ENCODE measurements around the gene DRAM1.

DNA sequence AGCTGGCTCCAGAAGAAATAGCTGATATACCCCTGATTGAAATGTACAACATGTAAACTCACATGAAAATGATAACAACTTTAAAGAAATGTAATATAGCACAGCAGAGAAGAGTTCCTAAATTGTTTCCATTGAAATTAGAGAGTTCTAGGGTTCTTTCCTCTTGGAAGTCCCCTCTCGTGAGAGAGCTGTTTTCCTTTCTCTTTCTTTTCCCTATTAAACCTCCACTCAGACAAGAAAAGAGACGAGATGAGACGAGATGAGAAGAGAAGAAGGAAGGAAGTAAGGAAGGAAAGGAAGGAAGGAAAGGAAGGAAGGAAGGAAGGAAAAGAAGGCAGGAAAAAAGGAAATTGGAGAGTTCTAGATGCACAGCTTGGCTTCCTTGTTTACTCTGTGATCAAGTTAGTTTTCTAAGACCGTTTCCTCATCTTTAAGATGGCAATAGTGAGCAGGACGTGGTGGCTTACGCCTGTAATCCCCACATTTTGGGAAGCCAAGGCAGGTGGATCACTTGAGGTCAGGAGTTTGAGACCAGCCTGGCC is 11.9 kb downstream of the DRAM1 start:
- no peak for TF ChIP-seq MYC (IDR thresholded peaks at IDR 0.05; ENCODE audit: borderline replicate concordance, low read length)
- TF ChIP-seq, protein P1, sequence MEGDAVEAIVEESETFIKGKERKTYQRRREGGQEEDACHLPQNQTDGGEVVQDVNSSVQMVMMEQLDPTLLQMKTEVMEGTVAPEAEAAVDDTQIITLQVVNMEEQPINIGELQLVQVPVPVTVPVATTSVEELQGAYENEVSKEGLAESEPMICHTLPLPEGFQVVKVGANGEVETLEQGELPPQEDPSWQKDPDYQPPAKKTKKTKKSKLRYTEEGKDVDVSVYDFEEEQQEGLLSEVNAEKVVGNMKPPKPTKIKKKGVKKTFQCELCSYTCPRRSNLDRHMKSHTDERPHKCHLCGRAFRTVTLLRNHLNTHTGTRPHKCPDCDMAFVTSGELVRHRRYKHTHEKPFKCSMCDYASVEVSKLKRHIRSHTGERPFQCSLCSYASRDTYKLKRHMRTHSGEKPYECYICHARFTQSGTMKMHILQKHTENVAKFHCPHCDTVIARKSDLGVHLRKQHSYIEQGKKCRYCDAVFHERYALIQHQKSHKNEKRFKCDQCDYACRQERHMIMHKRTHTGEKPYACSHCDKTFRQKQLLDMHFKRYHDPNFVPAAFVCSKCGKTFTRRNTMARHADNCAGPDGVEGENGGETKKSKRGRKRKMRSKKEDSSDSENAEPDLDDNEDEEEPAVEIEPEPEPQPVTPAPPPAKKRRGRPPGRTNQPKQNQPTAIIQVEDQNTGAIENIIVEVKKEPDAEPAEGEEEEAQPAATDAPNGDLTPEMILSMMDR (IDR thresholded peaks at IDR 0.05): no peak
- TF ChIP-seq, protein P2, sequence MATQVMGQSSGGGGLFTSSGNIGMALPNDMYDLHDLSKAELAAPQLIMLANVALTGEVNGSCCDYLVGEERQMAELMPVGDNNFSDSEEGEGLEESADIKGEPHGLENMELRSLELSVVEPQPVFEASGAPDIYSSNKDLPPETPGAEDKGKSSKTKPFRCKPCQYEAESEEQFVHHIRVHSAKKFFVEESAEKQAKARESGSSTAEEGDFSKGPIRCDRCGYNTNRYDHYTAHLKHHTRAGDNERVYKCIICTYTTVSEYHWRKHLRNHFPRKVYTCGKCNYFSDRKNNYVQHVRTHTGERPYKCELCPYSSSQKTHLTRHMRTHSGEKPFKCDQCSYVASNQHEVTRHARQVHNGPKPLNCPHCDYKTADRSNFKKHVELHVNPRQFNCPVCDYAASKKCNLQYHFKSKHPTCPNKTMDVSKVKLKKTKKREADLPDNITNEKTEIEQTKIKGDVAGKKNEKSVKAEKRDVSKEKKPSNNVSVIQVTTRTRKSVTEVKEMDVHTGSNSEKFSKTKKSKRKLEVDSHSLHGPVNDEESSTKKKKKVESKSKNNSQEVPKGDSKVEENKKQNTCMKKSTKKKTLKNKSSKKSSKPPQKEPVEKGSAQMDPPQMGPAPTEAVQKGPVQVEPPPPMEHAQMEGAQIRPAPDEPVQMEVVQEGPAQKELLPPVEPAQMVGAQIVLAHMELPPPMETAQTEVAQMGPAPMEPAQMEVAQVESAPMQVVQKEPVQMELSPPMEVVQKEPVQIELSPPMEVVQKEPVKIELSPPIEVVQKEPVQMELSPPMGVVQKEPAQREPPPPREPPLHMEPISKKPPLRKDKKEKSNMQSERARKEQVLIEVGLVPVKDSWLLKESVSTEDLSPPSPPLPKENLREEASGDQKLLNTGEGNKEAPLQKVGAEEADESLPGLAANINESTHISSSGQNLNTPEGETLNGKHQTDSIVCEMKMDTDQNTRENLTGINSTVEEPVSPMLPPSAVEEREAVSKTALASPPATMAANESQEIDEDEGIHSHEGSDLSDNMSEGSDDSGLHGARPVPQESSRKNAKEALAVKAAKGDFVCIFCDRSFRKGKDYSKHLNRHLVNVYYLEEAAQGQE (IDR thresholded peaks at IDR 0.05): no peak
- no peak for TF ChIP-seq KDM5A (IDR thresholded peaks at IDR 0.05)
- TF ChIP-seq RFX5 (IDR thresholded peaks at IDR 0.05): no peak

Data from A549 (cell line).